IMR-90 (cell line): ENCODE data around the gene GNAT3. TPM values are rescaled to one million over a fixed set of nuclear protein-coding genes. Genes with fewer than 3 reads are reported as not detected.

ENCODE experiments used
- ATAC-seq: fragments of 200-7000 bp; cut with Tn5 transposase; 2 replicates; pipeline ENCODE4 v1.9.1; 2020; ENCODE audit warnings: low read depth, mild to moderate bottlenecking, moderate library complexity
- BruUV-seq: library from RNA; stranded (reverse); fragments of 400-500 nt; replicated peaks from 2 replicates; lab custom pipeline; 2021; lab: Mats Ljungman, UMichigan
- CTCF ChIA-PET: fragments of 300-600 bp; formaldehyde crosslinking; extraction: SDS; loops from one replicate; lab custom pipeline; 2021; ENCODE audit warnings: antibody characterized with exemption; lab: Yijun Ruan, JAX
- POLR2A ChIA-PET: fragments of 300-600 bp; sonication (Branson Sonifier 250); formaldehyde crosslinking; loops from one replicate; lab custom pipeline; 2022; ENCODE audit warnings: antibody characterized with exemption; ENCODE audit not compliant: unreplicated experiment; lab: Charles Lee
- DNase-seq: peaks from one replicate; pipeline ENCODE4 v3.0.0; 2013
- H2AFZ ChIP-seq: replicated peaks from 2 replicates; pipeline ENCODE3; 2013; ENCODE audit warnings: low read length, mild to moderate bottlenecking; ENCODE audit not compliant: poor library complexity
- H2AK5ac ChIP-seq: 2 replicates; pipeline ENCODE4 v1.6.1; 2013; ENCODE audit warnings: low read depth, low read length, inconsistent platforms
- H2AK9ac ChIP-seq: replicated peaks from 2 replicates; pipeline ENCODE3; 2013; ENCODE audit warnings: mild to moderate bottlenecking, low read depth, low read length, moderate library complexity; ENCODE audit not compliant: poor library complexity
- H2BK120ac ChIP-seq: 2 replicates; pipeline ENCODE4 v1.6.1; 2013; ENCODE audit warnings: low read depth, low read length, inconsistent platforms
- H2BK15ac ChIP-seq: 3 replicates; pipeline ENCODE4 v1.6.1; 2013; ENCODE audit warnings: low read depth, low read length, inconsistent platforms
- H2BK20ac ChIP-seq: 2 replicates; pipeline ENCODE4 v1.6.1; 2013; ENCODE audit warnings: low read depth, mild to moderate bottlenecking, inconsistent platforms, low read length, moderate library complexity
- H2BK5ac ChIP-seq: 2 replicates; pipeline ENCODE4 v1.6.1; 2013; ENCODE audit warnings: mild to moderate bottlenecking, low read depth, low read length, inconsistent platforms; ENCODE audit not compliant: poor library complexity, severe bottlenecking
- H3K14ac ChIP-seq: replicated peaks from 2 replicates; pipeline ENCODE4 v1.6.1; 2013; ENCODE audit warnings: low read depth, low read length, inconsistent platforms
- H3K18ac ChIP-seq: 2 replicates; pipeline ENCODE4 v1.6.1; 2013; ENCODE audit warnings: low read depth, low read length, control low read depth
- H3K23ac ChIP-seq: 2 replicates; pipeline ENCODE4 v1.6.1; 2013; ENCODE audit warnings: low read depth, low read length, inconsistent platforms
- H3K27ac ChIP-seq: 2 replicates; pipeline ENCODE4 v1.5.1; 2013; ENCODE audit warnings: mild to moderate bottlenecking, control low read depth, low read length; ENCODE audit not compliant: insufficient read depth
- H3K27me3 ChIP-seq: 2 replicates; pipeline ENCODE4 v1.6.1; 2013; ENCODE audit warnings: low read length; ENCODE audit not compliant: control insufficient read depth, insufficient read depth
- H3K36me3 ChIP-seq: 2 replicates; pipeline ENCODE4 v1.6.1; 2013; ENCODE audit warnings: low read length, mixed read lengths; ENCODE audit not compliant: control insufficient read depth, insufficient read depth
- H3K4ac ChIP-seq: 2 replicates; pipeline ENCODE4 v1.6.1; 2013; ENCODE audit warnings: low read depth, low read length, inconsistent platforms
- H3K4me1 ChIP-seq: 2 replicates; pipeline ENCODE4 v1.6.1; 2013; ENCODE audit warnings: low read length, mixed read lengths; ENCODE audit not compliant: control insufficient read depth, insufficient read depth
- H3K4me2 ChIP-seq: 2 replicates; pipeline ENCODE4 v1.6.1; 2013; ENCODE audit warnings: low read depth, mild to moderate bottlenecking, control low read depth, low read length, moderate library complexity
- H3K4me3 ChIP-seq: 2 replicates; pipeline ENCODE4 v1.5.1; 2013; ENCODE audit warnings: low read depth, mild to moderate bottlenecking, control low read depth, low read length, moderate library complexity; ENCODE audit not compliant: insufficient read depth
- H3K56ac ChIP-seq: 2 replicates; pipeline ENCODE4 v1.6.1; 2013; ENCODE audit warnings: low read length, inconsistent platforms; ENCODE audit not compliant: insufficient read depth; ENCODE audit errors: extremely low read depth
- H3K79me1 ChIP-seq, 2 experiments: 2 replicates each; pipeline ENCODE4 v1.6.1; 2013; ENCODE audit warnings: low read length in 2 of 2, inconsistent platforms in 1 of 2, low read depth in 1 of 2
- H3K9ac ChIP-seq: 2 replicates; pipeline ENCODE4 v1.6.1; 2013; ENCODE audit warnings: low read depth, low read length, control low read depth
- H3K9me1 ChIP-seq: 2 replicates; pipeline ENCODE4 v1.6.1; 2013; ENCODE audit warnings: low read length, inconsistent platforms; ENCODE audit not compliant: insufficient read depth
- H3K9me3 ChIP-seq: 2 replicates; pipeline ENCODE4 v1.6.1; 2013; ENCODE audit warnings: low read length; ENCODE audit not compliant: control insufficient read depth, insufficient read depth
- H4K20me1 ChIP-seq: 2 replicates; pipeline ENCODE4 v1.6.1; 2013; ENCODE audit warnings: low read length, inconsistent platforms; ENCODE audit not compliant: insufficient read depth
- H4K5ac ChIP-seq: 2 replicates; pipeline ENCODE4 v1.6.1; 2013; ENCODE audit warnings: mild to moderate bottlenecking, low read depth, low read length, control low read depth
- H4K8ac ChIP-seq, 2 experiments: 2 replicates each; pipeline ENCODE4 v1.6.1; 2013; ENCODE audit warnings: low read depth in 2 of 2, low read length in 2 of 2, control low read depth in 1 of 2, inconsistent platforms in 1 of 2
- H4K91ac ChIP-seq: 2 replicates; pipeline ENCODE4 v1.6.1; 2013; ENCODE audit warnings: low read depth, low read length, inconsistent platforms; ENCODE audit not compliant: insufficient read depth
- BHLHE40 ChIP-seq: fragments of 150-350 bp; IDR thresholded peaks from 2 replicates; pipeline ENCODE4 v1.6.1; 2016; ENCODE audit warnings: mild to moderate bottlenecking, low read depth, low read length
- MAFK ChIP-seq: IDR thresholded peaks from 2 replicates; pipeline ENCODE4 v1.6.1; 2012; ENCODE audit warnings: low read depth, low read length, improper control_type of control experiment
- NFE2L2 ChIP-seq: fragments of 150-350 bp; IDR thresholded peaks from 2 replicates; pipeline ENCODE4 v1.6.1; 2016; ENCODE audit warnings: low read depth, mild to moderate bottlenecking, low read length
- RAD21 ChIP-seq: IDR thresholded peaks from 2 replicates; pipeline ENCODE4 v1.6.1; 2012; ENCODE audit warnings: low read length, improper control_type of control experiment
- WGBS, 2 experiments: methylation state at CpG; one replicate each; pipeline versions ENCODE4 v1.1.5 to v1.1.7; 2013; ENCODE audit warnings: missing lambda C conversion rate in 2 of 2; ENCODE audit not compliant: insufficient read length in 1 of 2; ENCODE audit errors: extremely low coverage in 2 of 2; 5-methylcytosine and 5-hydroxymethylcytosine counted together
- dilution Hi-C: fragments of 300-500 bp; cut with HindIII; formaldehyde crosslinking; loops from one replicate; pipeline ENCODE4 v1.14.3; 2018; ENCODE audit warnings: low sequenced_read_pairs; ENCODE audit not compliant: unreplicated experiment
- in situ Hi-C: fragments of 300-500 bp; cut with MboI; formaldehyde crosslinking; loops from 3 replicates; pipeline ENCODE4 v1.14.3; 2019; ENCODE audit warnings: low sequenced_read_pairs, inconsistent platforms, mixed read lengths
- intact Hi-C: fragments of 100-400 bp; cut with micrococcal nuclease; formaldehyde crosslinking; loops from 2 replicates; pipeline ENCODE4 v1.10.0; 2022
- polyA plus RNA-seq, 3 experiments: library from polyadenylated mRNA; depleted of rRNA; stranded (reverse); fragments of >200 nt; gene quantifications; 2 replicates each; pipeline ENCODE4 v1.2.3, GENCODE V29; 2012; ENCODE audit warnings: low replicate concordance in 1 of 3
- total RNA-seq: library from RNA; depleted of rRNA; stranded (reverse); fragments of >200 nt; gene quantifications from 2 replicates; pipeline ENCODE4 v1.2.3, GENCODE V29; 2012
- TF ChIP-seq, protein P1 (sequence below): fragments of 150-350 bp; IDR thresholded peaks from 2 replicates; pipeline ENCODE4 v1.6.1; 2016; ENCODE audit warnings: low read depth, mild to moderate bottlenecking, low read length, moderate library complexity, borderline replicate concordance

Gene GNAT3
- total and polyA plus RNA-seq, 2 of the 4 experiments (the other 2 are of a cell fraction), result not detected

DNA sequence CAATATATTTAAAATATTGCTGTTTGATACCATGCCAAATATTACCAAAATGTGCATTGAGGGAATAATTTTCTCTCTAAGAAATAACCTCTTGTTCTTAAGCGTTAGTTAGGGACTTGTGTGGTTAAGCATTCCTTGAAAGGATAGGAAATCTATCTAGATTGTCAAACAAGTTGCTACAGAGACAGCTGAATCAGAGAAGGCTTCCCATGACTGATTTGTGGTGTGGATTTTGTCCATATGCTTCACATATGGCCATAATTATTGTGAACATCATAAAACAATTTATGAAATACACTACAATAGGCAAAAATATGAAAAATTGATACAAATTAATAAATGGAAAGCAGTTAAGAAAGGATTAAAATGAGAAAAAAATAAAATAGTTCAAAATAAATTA lies 96.3 kb downstream of the GNAT3 start:
- Histone ChIP-seq H3K4ac (no peak overlapping the region), H3K4me2 (no peak overlapping the region), H3K9me3 (no peaks in the 10 kb centered on the region), H4K5ac (no peak overlapping the region), H2AK5ac (no peak overlapping the region), H4K20me1 (no peaks in the 10 kb centered on the region), H4K91ac (no peak overlapping the region), H3K4me1 (no peaks in the 10 kb centered on the region), H2BK20ac (no peak overlapping the region), H3K23ac (no peak overlapping the region), H3K4me3 (no peak overlapping the region), H3K18ac (no peak overlapping the region), H2AFZ (no peak overlapping the region), H3K56ac (no peak overlapping the region), H2BK5ac (no peak overlapping the region), H3K14ac (no peak overlapping the region), H3K9me1 (no peaks in the 10 kb centered on the region), H2BK15ac (no peak overlapping the region), H3K27ac (no peak overlapping the region), H3K9ac (no peak overlapping the region), H3K79me1 (no peaks in the 10 kb centered on the region), H3K36me3 (no peaks in the 10 kb centered on the region), H3K27me3 (no peaks in the 10 kb centered on the region), H2AK9ac (no peak overlapping the region), H4K8ac (no peak overlapping the region), H2BK120ac (no peak overlapping the region)
- CTCF ChIA-PET, result no interaction called here
- dilution Hi-C loops, result no loop called here
- DNase-seq (peak; percentile 60), ATAC-seq (no peak)
- POLR2A ChIA-PET, result interaction anchor here (0.6 kb wide), 1 partner anchor 265 kb away, joined by 3 read pairs; no protein-coding TSS in a partner anchor
- TF ChIP-seq, protein P1, sequence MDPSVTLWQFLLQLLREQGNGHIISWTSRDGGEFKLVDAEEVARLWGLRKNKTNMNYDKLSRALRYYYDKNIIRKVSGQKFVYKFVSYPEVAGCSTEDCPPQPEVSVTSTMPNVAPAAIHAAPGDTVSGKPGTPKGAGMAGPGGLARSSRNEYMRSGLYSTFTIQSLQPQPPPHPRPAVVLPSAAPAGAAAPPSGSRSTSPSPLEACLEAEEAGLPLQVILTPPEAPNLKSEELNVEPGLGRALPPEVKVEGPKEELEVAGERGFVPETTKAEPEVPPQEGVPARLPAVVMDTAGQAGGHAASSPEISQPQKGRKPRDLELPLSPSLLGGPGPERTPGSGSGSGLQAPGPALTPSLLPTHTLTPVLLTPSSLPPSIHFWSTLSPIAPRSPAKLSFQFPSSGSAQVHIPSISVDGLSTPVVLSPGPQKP, result no peak
- TF ChIP-seq NFE2L2, result no peak
- no peak for TF ChIP-seq BHLHE40
- no peak for TF ChIP-seq MAFK
- TF ChIP-seq RAD21, result no peak
- in situ Hi-C loops, result no loop called here
- no TSS peak for BruUV-seq
- WGBS, 2 experiments, result no CpG with 5 or more reads among the region's 1 CpG
- intact Hi-C loops, result no loop called here
